Endothelial cell of umbilical vein (primary cell): ENCODE results near the gene GNAZ. TPM values are rescaled to one million over a fixed set of nuclear protein-coding genes. Genes with fewer than 3 reads are reported as not detected.

Source experiments
- BruUV-seq: library from RNA; stranded (reverse); fragments of 400-500 nt; replicated peaks from 2 replicates; lab custom pipeline; 2021; lab: Mats Ljungman, UMichigan
- CTCF ChIA-PET: fragments of 300-600, 350-600 bp; sonication (Branson Sonifier 250); formaldehyde crosslinking; loops from one replicate; lab custom pipeline; 2021; ENCODE audit warnings: antibody characterized with exemption, inconsistent platforms; lab: Charles Lee
- POLR2A ChIA-PET: fragments of 300-600, 350-600 bp; sonication (Branson Sonifier 250); formaldehyde crosslinking; loops from one replicate; lab custom pipeline; 2021; ENCODE audit warnings: antibody characterized with exemption, inconsistent platforms; lab: Charles Lee
- DNase-seq: peaks from one replicate; pipeline ENCODE4 v3.0.0-alpha.2; 2011; ENCODE audit warnings: low read depth, low spot score
- FAIRE-seq: peaks from 2 replicates; lab custom pipeline; 2011; peaks lifted over from hg19 to GRCh38; lab: Jason Lieb, UNC
- H2AFZ ChIP-seq: 2 replicates; pipeline ENCODE4 v1.6.0; 2012; ENCODE audit warnings: low read depth, low read length, control low read depth, inconsistent platforms
- H3K27ac ChIP-seq: 2 replicates; pipeline ENCODE4 v1.5.1; 2011; ENCODE audit warnings: low read depth, mild to moderate bottlenecking, control low read depth, low read length, moderate library complexity; ENCODE audit not compliant: insufficient read depth
- H3K27me3 ChIP-seq, 2 experiments: 2 replicates each; pipeline versions ENCODE4 v1.6.0 to v1.6.1; 2011; ENCODE audit warnings: low read length in 2 of 2, mixed read lengths in 1 of 2; ENCODE audit not compliant: control insufficient read depth in 2 of 2, insufficient read depth in 2 of 2
- H3K36me3 ChIP-seq, 2 experiments: 2 replicates in 1 of 2; 3 replicates in 1 of 2; pipeline ENCODE4 v1.5.1; 2011; ENCODE audit warnings: low read length in 2 of 2, mild to moderate bottlenecking in 1 of 2, moderate library complexity in 1 of 2; ENCODE audit not compliant: control insufficient read depth in 2 of 2, insufficient read depth in 2 of 2; ENCODE audit errors: extremely low read depth in 1 of 2
- H3K4me1 ChIP-seq: 3 replicates; pipeline ENCODE4 v1.5.1; 2011; ENCODE audit warnings: mild to moderate bottlenecking, low read length; ENCODE audit not compliant: control insufficient read depth, insufficient read depth; ENCODE audit errors: extremely low read depth
- H3K4me2 ChIP-seq: 2 replicates; pipeline ENCODE4 v1.6.1; 2011; ENCODE audit warnings: low read length, control low read depth, mixed read lengths; ENCODE audit not compliant: insufficient read depth
- H3K4me3 ChIP-seq, 3 experiments: fragments of 200-600 bp in 1 of 3; sonication (generic), shearing (Covaris generic) in 1 of 3; replicated peaks in 1 of 3; 2 replicates each; pipeline ENCODE4 v1.5.1; 2011 to 2016; ENCODE audit warnings: control low read depth in 3 of 3, low read length in 3 of 3, mild to moderate bottlenecking in 2 of 3, inconsistent platforms in 1 of 3, low read depth in 1 of 3, moderate library complexity in 1 of 3; ENCODE audit not compliant: insufficient read depth in 1 of 3
- H3K79me2 ChIP-seq: 2 replicates; pipeline ENCODE4 v1.6.0; 2012; ENCODE audit warnings: low read length, inconsistent platforms; ENCODE audit not compliant: control insufficient read depth, insufficient read depth
- H3K9ac ChIP-seq: replicated peaks from 2 replicates; pipeline ENCODE3; 2011; ENCODE audit warnings: low read length, control low read depth; ENCODE audit not compliant: insufficient read depth; ENCODE audit errors: extremely low read depth
- H3K9me1 ChIP-seq: replicated peaks from 3 replicates; pipeline ENCODE4 v1.6.0; 2011; ENCODE audit warnings: mild to moderate bottlenecking, low read length; ENCODE audit not compliant: control insufficient read depth, insufficient read depth; ENCODE audit errors: extremely low read depth
- H3K9me3 ChIP-seq: replicated peaks from 2 replicates; pipeline ENCODE4 v1.5.1; 2012; ENCODE audit warnings: low read length, inconsistent platforms; ENCODE audit not compliant: control insufficient read depth, insufficient read depth
- H4K20me1 ChIP-seq: replicated peaks from 2 replicates; pipeline ENCODE3; 2011; ENCODE audit warnings: mild to moderate bottlenecking, low read length; ENCODE audit not compliant: control insufficient read depth, insufficient read depth; ENCODE audit errors: extremely low read depth
- CTCF ChIP-seq, 2 donors: IDR thresholded peaks; 1 replicate in 1 of 2; 2 replicates in 1 of 2; pipeline ENCODE4 v1.5.1; 2011; ENCODE audit warnings: low read length in 2 of 2, mild to moderate bottlenecking in 2 of 2, moderate library complexity in 2 of 2, control low read depth in 1 of 2, inconsistent platforms in 1 of 2, low read depth in 1 of 2; ENCODE audit not compliant: insufficient read depth in 1 of 2; ENCODE audit errors: extremely low read depth in 1 of 2
- FOS ChIP-seq: IDR thresholded peaks from 2 replicates; pipeline ENCODE4 v1.6.1; 2011; ENCODE audit warnings: mild to moderate bottlenecking, low read length, moderate library complexity, borderline replicate concordance; ENCODE audit not compliant: insufficient read depth
- JUN ChIP-seq: IDR thresholded peaks from 2 replicates; pipeline ENCODE4 v1.6.1; 2011; ENCODE audit warnings: borderline replicate concordance, low read depth; ENCODE audit not compliant: insufficient read length, insufficient read depth
- MYC ChIP-seq: IDR thresholded peaks from one replicate; pipeline ENCODE4 v1.6.1; 2011; ENCODE audit warnings: mild to moderate bottlenecking, low read depth, low read length
- POLR2A ChIP-seq: IDR thresholded peaks from 2 replicates; pipeline ENCODE4 v1.6.1; 2012; ENCODE audit warnings: low read depth, mild to moderate bottlenecking, control low read depth, low read length
- POLR2AphosphoS5 ChIP-seq: IDR thresholded peaks from 2 replicates; pipeline ENCODE4 v1.6.1; 2012; ENCODE audit warnings: low read depth, mild to moderate bottlenecking, control low read depth, low read length, moderate library complexity; ENCODE audit not compliant: insufficient read depth
- dilution Hi-C: fragments of 300-500 bp; cut with MboI; formaldehyde crosslinking; loops from one replicate; pipeline ENCODE4 v1.15.0; 2019; ENCODE audit warnings: low sequenced_read_pairs; ENCODE audit not compliant: extremely low pct_ligation_motif_present
- intact Hi-C: fragments of 100-400 bp; cut with micrococcal nuclease; formaldehyde crosslinking; loops from one replicate; pipeline ENCODE4 v1.10.0; 2022
- polyA plus RNA-seq, 4 experiments: library from polyadenylated mRNA; depleted of rRNA in 3 of 4; stranded (reverse) in 3 of 4; unstranded in 1 of 4; fragments of >200 nt; gene quantifications; 2 replicates each; pipeline versions ENCODE4 v1.2.1 to v1.2.3, GENCODE V29; 2011 to 2012; ENCODE audit warnings: missing spikeins in 1 of 4
- total RNA-seq: library from RNA; stranded (reverse); gene quantifications from 2 replicates; pipeline ENCODE4 v1.2.3, GENCODE V29; 2021
- TF ChIP-seq, protein P1 (sequence below): IDR thresholded peaks from 2 replicates; pipeline ENCODE4 v1.6.1; 2011; ENCODE audit not compliant: insufficient read depth, insufficient read length

GNAZ gene
- total and polyA plus RNA-seq, 2 donors (not counting 3 experiments of a cell fraction or from before 2014, with no cell fraction given) = 0.44 to 0.86 TPM

- BruUV-seq = no TSS peak
- Histone ChIP-seq H3K27me3 (no peaks in the 10 kb centered on the region), H3K79me2 (no peaks in the 10 kb centered on the region), H3K9ac (no peak overlapping the region), H3K36me3 (no peaks in the 10 kb centered on the region), H3K4me2 (no peak overlapping the region), H4K20me1 (no peaks in the 10 kb centered on the region), H3K4me3 (no peak overlapping the region), H3K4me1 (no peaks in the 10 kb centered on the region), H3K9me3 (no peaks in the 10 kb centered on the region), H3K9me1 (no peaks in the 10 kb centered on the region), H3K27ac (no peak overlapping the region), H2AFZ (no peak overlapping the region)
- ChIA-PET POLR2A (no interaction called here), CTCF (interaction anchor here (1.1 to 3.1 kb wide), 5 partner anchors 11 to 230 kb away, joined by 3 to 15 read pairs (median 6); partner anchors contain the start of gene RAB36)
- DNase-seq (no peak), FAIRE-seq (no peak)
- dilution Hi-C loops (no loop called here), intact Hi-C loops (no loop called here)
- no peak for TF ChIP-seq POLR2AphosphoS5
- TF ChIP-seq POLR2A = no peak
- no peak for TF ChIP-seq FOS
- TF ChIP-seq MYC = no peak
- TF ChIP-seq CTCF (IDR thresholded peaks at IDR 0.05; ENCODE audit: extremely low read depth in 1 of 2, insufficient read depth in 1 of 2, low read depth in 1 of 2, low read length in 2 of 2) = no peak
- TF ChIP-seq JUN = no peak
- TF ChIP-seq, protein P1, sequence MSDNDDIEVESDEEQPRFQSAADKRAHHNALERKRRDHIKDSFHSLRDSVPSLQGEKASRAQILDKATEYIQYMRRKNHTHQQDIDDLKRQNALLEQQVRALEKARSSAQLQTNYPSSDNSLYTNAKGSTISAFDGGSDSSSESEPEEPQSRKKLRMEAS = no peak
Measured at GRCh38 chr22:23156286-23156685, 86.0 kb downstream of the GNAZ start.
